GM19372 (cell line): ENCODE data around the gene LYPD5.
"Not testable (repeated sequence)": the region's sequence is repeated elsewhere in the genome, so short reads cannot be mapped to it uniquely, and the experiment has no call there.

Experiments used
- ATAC-seq: cut with Tn5 transposase; IDR thresholded peaks from one replicate; pipeline ENCODE4 v1.9.1; 2021; ENCODE audit warnings: mild to moderate bottlenecking, low read depth, moderate library complexity; ENCODE audit not compliant: unreplicated experiment

Gene LYPD5

DNA sequence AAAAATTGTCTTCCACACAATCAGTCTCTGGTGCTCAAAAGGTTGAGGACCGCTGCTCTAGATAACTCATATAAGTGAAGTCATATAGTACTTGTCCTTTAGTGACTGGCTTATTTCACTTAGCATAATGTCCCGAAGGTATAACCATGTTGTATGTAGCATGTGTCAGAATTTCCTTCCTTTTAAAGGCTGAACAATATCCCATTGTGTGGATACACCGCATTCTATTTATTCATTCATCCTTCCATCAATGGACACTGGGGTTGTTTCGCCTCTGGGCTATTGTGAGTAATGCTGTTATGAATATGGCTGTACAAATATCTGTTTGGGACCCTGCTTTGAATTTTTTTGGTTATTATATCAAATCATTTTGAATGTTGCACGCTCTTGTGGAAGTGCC is 4.6 kb upstream of the LYPD5 start:
- no peak for ATAC-seq

DNA sequence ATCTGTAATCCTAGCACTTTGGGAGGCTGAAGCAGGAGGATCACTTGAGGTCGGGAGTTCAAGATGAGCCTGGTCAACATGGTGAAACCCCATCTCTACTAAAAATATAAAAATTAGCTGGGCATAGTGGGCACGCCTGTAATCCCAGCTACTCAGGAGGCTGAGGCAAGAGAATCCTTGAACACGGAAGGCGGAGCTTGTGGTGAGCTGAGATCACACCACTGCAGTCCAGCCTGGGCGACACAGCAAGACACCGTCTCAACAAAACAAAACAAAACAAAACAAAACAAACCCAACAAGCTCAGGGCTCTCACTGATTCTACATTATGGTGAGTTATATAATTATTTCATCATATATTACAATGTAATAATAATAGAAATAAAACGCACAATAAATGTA is 4.2 kb upstream of the LYPD5 start:
- not testable (repeated sequence) for ATAC-seq

DNA sequence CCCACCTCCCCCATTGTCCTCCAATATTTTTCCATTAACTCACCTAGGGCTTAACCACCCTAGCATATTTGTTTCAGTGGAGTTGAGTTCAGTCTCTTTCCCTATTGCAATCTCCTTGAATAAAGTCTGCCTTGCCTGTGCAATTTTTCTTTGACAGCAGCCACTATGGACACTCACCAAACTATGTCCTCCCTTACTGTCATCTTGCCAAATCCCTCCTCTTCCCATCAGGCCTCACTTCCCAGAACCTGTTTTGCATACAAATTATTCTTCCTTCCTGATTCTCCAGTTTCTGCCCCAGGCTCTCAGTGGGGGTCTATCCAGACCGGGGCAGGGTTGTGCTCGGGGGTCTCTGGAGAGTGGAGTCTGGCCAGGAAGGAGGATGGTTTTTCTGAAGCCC is 2.2 kb upstream of the LYPD5 start:
- ATAC-seq = no peak

DNA sequence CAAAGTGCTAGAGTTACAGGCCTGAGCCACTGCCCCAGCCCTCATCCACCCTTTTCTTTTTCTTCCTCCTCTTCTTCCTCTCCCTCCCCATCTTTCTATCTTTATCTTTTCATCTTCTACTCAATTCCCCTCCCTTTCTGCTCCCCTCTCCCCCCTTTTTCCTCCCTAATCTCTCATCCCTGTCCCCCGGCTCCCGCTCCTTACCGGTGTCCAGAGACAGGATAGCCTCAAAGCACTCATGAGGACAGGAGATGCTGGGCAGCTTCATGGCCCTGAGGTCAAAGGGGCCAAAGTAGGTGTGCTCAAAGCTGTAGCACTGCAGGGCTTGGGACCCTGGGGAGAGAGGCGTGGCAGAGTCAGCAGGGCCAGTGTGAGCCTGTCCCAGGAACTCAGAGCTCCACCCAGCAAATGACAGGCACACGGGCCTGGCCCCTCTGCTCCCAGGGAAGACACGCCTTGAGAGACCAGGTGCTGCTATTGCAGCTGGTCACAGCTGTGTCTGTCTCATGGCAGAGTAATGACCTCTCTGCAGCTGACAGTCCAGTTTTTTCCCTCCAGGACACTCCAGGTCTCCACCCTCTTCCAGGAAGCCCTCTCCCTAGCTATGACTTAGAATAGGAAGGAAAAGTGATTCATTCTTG is 2.6 kb downstream of the LYPD5 start:
- ATAC-seq = no peak

DNA sequence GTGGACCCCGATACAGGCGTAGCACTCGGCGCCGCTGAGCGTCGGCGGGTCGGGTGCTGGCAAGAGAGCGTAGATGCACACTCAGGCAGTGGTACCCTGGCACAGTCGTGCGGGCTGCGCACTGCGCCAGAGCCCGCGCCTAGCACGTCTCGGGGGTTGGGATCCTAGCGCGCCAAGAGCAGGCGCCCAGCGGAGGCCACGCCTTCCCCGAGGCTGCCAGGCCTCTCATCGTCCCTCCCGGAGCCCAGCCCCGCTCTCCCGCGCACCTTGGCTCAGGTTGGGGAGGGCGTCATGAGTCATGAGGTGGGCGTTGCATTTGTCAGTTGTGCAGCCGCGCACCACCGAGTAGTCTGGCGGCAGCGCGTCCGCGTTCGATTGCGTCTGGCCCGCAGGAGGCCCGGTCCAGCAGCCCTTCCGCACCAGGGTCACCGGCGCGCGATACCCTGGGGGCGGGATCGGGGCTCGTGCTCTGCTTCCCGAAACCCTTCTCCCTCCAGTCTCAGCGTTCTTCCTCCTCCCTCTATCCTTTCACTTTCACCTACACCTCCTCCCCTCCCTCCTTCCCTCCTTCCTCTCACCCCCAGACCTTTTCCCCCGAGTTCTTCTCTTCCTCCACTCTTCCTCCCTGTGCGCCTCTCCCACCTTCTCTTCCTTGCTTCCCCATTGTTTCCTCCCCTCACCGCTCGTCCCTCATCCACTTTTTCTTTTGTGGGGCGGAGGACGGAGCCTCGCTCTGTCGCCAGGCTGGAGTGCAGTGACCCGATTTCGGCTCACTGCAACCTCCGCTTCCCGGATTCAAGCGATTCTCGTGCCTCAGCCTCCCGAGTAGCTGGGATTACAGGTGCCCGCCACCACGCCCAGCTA is 3.5 kb downstream of the LYPD5 start:
- ATAC-seq = no peak

DNA sequence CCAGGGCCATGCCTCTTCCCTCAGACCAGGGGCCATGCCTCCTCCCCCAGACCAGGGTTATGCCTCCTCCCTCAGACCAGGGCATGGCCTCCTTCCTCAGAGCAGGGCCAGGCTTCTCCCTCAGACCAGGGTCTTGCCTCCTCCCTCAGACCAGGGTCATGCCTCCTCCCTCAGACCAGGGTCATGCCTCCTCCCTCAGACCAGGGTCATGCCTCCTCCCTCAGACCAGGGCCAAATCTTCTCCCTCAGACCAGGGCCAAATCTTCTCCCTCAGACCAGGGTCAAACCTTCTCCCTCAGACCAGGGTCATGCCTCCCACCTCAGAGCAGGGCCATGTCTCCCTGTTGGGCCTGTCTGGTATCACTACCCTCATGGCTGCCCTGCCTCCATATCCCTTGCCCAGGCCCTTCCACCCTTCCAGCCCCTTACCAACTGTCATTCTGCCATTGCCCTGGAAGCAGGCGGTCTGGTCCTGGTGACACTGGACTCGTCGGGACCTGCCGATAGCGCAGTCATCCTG is 4.2 kb downstream of the LYPD5 start:
- no peak for ATAC-seq

DNA sequence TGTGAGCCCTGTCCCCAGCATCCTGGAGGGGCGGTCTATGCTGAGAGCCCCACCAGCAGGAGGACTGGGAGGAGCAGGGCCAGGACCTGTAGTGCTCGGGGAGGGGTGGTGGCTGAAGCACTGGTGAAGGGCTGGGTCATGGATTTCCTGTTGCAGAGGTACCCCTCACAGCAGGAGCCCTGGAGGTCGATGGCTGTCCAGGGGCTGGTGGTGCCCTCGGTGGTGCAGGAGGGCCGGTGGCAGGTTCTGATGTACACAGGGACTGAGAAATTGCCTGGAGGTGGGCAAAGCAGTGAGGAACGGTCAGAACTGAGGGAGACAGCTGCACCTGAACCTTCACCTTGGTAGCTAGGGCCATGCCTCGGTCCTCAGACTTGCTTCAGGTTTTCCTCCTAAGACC is 4.7 kb downstream of the LYPD5 start:
- no peak for ATAC-seq

DNA sequence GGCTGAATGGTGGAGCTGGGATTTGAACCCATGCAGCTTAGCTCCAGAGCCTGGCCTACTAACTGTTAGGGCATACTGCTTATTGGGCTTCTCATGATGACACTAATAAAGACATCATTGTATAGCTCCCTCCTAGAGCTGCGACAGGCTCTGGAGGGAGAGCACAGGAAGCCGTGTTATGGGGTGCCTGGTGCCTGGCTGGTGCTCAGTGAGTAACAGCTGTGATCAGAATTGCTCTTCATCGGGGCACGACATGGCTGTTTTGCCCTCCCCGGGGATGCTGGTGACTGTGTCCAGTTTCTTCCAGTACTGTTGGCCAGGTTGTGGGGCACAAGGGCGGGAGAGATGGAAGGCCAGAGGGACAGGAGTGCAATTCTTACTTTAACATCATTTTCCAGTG is 5.1 kb downstream of the LYPD5 start:
- ATAC-seq = no peak

DNA sequence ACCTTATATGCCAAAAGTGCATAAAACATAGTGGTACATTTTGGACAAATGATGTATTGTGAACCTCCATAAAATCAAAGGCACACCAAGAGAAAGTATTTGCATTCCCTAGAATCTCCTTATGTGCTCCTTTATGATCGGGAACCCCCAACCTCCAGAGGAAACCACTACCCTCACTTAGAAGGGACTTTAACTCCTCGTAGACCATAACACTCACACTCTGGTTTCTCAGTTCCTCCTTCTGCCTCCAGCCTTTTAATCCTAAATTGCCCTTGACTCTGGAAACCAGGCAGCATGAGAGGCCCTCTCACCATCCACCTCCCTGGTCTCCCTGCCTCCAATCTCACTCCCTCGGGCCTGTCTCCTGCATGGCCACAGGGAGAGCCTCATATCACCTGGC is 11.7 kb downstream of the LYPD5 start:
- no peak for ATAC-seq

DNA sequence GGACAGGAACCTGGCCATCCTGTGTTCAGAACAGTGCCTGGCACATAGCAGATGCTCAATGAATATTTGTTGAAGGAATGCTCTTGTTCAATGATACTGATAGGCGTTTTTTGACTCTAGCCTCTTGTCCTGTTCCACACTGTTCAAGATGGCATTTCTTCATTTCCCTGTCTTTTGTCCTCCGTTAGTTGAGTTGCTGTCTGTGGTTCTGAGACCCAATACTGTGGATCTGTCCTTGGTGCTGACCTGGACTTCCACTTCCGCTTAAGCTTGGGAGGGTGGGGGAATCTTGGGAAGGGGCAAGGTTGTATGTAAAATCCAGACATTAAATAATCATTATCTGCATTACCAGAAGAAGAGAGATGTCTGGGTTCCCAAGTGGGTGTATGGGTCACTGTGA is 13.2 kb downstream of the LYPD5 start:
- no peak for ATAC-seq

DNA sequence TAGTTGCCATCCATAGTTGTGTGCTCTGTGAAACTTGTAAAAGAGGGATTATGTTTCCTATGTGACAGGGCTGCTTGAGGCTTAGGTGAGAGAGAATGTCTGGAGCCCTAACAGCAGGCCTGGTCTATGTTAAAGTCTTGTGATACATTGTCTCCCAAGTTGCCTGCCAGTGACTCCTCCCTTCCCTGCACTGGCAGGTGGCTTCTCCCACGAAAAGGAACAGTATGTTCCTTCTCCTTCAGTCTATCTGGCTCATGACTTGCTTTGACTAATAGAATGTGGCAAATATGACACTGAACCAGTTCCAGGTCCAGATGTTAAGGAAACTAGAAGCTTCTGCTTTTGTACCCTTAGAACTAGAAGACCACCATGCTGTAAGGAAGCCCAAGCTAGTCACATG is 15.6 kb downstream of the LYPD5 start:
- no peak for ATAC-seq

DNA sequence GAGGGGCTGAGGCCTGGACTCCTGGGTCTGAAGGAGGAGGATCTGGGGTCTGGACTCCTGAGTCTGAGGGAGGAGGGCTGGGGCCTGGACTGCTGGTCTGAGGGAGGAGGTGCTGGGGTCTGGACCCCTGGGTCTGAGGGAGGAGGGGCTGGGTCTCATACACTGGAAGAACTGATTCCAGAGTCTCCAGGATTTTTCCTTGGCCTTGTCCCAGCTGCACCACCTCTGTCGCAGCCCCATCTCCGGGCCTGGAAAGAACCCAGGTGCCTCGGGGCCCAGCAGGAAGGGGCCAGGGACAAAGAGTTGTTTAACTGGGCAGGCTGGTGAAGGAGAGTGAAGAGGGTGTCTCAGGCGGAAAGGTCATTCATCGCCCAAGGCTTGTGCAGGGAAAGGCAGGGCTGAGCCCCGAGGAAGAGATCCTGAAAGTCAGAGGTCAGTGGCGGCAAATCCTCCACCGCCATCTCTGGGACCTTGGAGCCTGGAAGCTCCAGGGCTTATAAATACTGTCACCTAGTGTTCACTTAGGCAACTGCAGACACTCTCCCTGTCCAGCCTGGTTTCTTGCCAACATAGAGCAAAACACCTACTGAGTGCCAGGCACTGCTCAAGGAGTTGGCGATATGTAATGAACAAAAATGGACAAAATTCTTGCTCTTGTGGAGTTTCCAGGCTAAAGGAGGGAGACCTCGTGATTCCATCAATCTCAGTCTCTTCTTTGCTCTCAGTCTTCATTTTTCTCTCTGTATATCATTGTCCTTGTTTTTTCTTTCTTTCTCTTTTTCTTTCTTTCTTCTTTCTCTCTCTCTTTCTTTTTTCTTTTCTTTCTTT is 17.1 kb downstream of the LYPD5 start:
- no peak for ATAC-seq

DNA sequence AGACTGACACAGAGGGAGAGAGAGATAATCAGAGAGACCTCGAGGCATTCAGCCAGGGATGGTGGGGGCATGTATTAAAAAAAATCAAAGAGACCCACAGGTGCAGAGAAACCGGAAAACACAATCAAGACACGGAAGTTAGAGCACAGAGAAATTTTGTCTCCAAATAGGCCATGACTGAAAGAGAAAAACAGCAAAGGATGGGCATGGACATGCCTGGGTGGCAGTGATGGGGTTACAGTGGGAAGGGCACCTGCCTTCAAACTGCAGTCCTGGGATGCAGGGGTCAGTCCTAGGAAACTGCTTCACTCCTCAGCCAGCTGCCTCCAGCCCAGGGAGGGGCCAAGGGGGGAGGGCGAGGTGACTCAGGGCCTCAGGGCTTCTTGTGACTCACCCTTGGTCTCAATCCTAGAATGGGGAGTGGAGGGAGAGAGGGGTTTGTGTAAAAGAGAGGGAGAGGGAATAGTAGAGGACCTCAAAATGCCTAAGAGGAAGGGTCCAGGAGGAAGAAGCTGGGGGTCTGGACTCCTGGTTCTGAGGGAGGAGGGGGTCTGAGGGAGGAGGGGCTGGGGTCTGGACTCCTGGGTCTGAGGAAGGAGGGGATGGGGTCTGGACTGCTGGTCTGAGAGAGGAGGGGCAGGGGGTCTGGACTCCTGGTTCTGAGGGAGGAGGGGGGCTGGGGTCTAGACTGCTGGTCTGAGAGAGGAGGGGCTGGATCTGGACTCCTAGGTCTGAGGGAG is 17.8 kb downstream of the LYPD5 start:
- no peak for ATAC-seq

DNA sequence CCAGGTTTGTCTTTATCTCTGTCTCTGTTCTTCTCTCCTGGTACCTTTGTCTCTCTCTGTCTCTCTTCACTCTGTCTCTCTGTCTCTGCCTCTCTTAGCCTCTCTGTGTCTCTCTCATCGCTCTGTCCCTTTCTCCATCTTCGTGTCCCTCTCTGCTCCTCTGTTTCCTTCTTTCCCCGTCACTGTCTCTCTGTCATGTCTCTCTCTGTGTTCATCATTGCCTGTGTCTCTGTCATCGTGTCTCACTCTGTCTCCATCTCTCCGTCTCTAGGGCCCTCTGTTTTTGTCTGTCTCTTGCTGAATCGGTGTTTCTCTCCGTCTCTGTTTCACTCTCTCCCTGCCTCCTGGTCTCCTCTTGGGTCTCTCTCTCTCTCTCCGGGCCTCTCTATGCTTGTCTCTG is 18.6 kb downstream of the LYPD5 start:
- no peak for ATAC-seq

DNA sequence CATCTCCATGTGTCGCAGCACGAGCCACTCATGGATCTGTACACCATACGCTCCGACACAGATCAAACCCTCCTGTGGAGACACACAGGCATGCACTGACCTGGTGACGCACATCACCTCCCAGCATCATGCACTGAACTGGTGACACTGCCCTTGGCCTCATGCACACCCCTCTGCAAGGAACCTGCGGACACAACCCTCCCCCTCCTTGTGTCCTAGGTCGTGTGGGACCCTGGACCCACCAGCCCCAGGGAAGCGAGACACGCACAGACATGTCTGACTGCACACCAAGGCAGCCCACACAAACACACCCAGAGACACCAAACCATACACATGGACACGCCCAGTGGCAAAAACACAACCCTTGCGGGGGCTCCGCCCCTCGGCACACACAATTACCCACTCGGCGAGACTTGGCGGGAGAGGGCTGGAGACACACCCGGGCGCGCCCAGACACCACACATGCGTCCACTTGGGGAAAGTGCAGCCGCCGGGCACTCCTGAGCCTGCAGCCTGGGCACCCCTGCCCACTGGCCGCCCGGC is 19.5 kb downstream of the LYPD5 start:
- no peak for ATAC-seq

DNA sequence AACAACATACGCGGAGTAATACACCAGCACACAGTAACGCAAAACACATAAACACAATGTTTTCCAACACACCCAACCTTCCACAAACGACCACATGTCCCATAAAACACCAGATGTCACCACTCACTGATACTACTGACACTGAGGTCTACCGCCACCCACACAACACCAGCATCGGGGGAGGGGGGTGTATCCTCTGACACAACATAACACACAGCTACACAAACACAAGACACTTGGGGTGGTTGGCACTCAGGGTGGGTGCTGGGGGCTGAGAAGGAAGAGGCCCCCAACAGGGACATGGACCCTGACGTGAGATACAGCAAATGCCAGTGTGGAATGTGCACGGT is 20.0 kb downstream of the LYPD5 start:
- ATAC-seq = no peak

DNA sequence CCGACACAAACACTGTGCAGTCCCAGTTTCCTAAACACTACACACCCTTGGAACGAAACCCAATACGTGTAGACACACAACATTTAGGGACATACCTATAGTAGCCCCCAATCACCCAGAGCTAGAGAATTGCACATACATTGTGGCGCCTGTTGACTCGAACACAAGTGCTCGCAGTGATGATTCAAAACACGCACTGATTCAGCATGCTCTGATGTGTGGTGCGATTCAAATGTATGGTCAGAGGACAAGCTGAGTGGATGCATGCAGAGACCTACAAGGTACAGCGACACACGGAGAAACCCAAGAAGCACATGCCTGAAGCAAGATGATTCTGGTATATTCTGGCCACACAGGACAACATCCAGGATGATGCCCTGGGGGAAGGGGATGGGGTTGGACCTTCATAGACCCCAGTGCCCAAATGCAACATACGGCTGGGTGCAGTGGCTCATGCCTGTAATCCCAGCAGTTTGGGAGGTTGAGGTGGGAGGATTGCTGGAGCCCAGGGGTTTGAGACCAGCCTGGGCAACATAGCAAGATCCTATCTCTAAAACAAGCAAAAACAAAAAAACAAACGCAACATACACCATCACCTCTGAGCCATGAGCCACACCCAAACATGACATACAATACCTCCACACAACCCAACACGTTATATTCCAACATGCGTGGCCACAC is 20.5 kb downstream of the LYPD5 start:
- ATAC-seq = no peak

DNA sequence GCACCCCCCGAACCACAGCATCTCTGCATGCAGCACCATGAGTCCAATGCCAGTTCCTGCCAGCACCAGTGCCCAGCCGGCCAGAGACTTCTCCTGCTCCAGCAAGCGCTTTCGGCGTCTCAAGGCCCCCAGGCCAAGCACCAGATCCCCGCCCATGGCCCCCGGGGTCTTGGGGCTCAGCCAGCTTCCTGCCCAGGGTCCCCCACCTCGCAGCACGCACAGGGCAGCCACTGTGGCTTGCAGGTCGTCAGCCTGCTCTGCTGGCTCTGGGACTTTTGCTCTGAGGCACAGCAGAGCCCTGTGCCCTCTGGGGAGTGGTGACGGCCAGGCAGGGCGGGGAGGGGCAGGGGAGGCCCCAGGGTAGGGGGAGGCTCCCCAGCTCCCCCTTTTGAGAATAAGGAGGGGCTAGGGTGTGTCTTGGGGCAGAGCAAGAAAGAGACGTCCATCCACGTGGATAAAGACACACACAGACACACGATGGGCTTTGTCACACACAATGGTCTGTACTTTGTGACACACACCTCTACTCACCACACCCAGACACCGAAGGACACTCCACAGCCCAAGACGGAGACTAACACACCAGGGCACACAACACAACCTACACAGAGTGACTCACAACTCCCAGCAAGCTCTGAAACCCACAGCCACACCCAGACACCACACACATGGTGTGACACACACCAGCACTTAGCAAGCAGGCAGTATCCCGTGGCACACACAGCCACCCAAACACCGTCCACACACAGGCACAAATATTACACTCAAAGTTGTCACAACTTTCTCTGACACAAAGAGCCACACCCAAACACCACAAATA is 21.3 kb downstream of the LYPD5 start, which contains the start of gene KCNN4:
Gene KCNN4, minus strand, starts transcription at position 268 of the 820 bp plus-strand sequence. Its CDS starts 112 bp downstream, at position 156.
- no peak for ATAC-seq

DNA sequence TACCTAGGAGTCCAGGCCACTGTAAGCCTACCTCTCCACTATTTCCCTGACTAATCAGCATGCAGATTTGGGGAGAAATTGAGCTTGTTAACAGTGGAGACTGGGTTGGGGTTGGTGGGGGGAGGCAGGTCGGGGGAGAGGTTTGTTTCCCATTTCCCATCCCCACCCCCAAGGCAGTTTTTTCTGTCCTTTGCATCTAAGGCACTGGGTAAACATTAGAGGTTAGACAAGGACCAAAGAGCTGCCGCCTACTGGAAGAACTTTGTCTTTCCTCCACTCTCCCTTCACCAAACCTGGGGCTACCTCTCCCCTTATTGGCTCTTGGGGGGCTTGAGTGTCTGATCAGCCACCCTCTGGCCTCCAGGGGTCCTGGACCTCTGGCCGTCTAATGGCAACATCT is 22.4 kb downstream of the LYPD5 start:
- no peak for ATAC-seq
